HepG2 (cell line): ENCODE results near the gene CATSPERE. TPM values are rescaled to one million over a fixed set of nuclear protein-coding genes. Genes with fewer than 3 reads are reported as not detected.

Source experiments
- ATAC-seq: fragments of 200-7000 bp; cut with Tn5 transposase; 3 replicates; pipeline ENCODE4 v1.9.1; 2020; ENCODE audit warnings: mild to moderate bottlenecking, moderate library complexity
- BruUV-seq: library from RNA; stranded (reverse); fragments of 400-500 nt; replicated peaks from 2 replicates; lab custom pipeline; 2021; lab: Mats Ljungman, UMichigan
- CTCF ChIA-PET: fragments of 300-600 bp; formaldehyde crosslinking; extraction: SDS; loops from one replicate; lab custom pipeline; 2021; ENCODE audit warnings: low total read pairs, inconsistent platforms, low intra/inter-chr PET ratio; lab: Yijun Ruan, JAX
- POLR2A ChIA-PET: fragments of 350-600 bp; sonication (Branson Sonifier 250); formaldehyde crosslinking; loops from one replicate; lab custom pipeline; 2020; ENCODE audit warnings: antibody characterized with exemption, inconsistent platforms; lab: Yijun Ruan, JAX
- DNase-seq: peaks from one replicate; pipeline ENCODE4 v3.0.0-alpha.2; 2015; ENCODE audit warnings: low spot score
- FAIRE-seq: peaks from 3 replicates; lab custom pipeline; 2011; peaks lifted over from hg19 to GRCh38; lab: Jason Lieb, UNC
- H2AFZ ChIP-seq: one replicate; pipeline ENCODE4 v1.6.1; 2011; ENCODE audit warnings: low read length, inconsistent platforms
- H3K27ac ChIP-seq: fragments of 300-600 bp; 3 replicates; pipeline ENCODE4 v1.8.0; 2011; ENCODE audit warnings: mixed run types, mild to moderate bottlenecking, mixed read lengths, low read length, inconsistent platforms; ENCODE audit not compliant: insufficient read depth; ENCODE audit errors: extremely low read length
- H3K27me3 ChIP-seq, 2 experiments: fragments of 200-600 bp in 1 of 2; 2 replicates in 1 of 2; 3 replicates in 1 of 2; pipeline versions ENCODE4 v1.6.0 to v1.8.0; 2011; ENCODE audit warnings: low read length in 2 of 2, mild to moderate bottlenecking in 2 of 2, moderate library complexity in 2 of 2, inconsistent platforms in 1 of 2; ENCODE audit not compliant: insufficient read depth in 2 of 2, control insufficient read depth in 1 of 2
- H3K36me3 ChIP-seq, 2 experiments: fragments of 200-600 bp in 1 of 2; replicated peaks in 1 of 2; 2 replicates in 1 of 2; 3 replicates in 1 of 2; pipeline versions ENCODE4 v1.5.1 to v1.8.0; 2011; ENCODE audit warnings: low read length in 2 of 2, inconsistent platforms in 1 of 2; ENCODE audit not compliant: insufficient read depth in 2 of 2, control insufficient read depth in 1 of 2
- H3K4me1 ChIP-seq: 2 replicates; pipeline ENCODE4 v1.5.1; 2012; ENCODE audit warnings: low read length, inconsistent platforms; ENCODE audit not compliant: insufficient read depth
- H3K4me2 ChIP-seq: 2 replicates; pipeline ENCODE4 v1.6.0; 2011; ENCODE audit warnings: low read depth, low read length, inconsistent platforms
- H3K4me3 ChIP-seq, 3 experiments: fragments of 200-600 bp in 1 of 3; sonication (generic), shearing (Covaris generic) in 1 of 3; replicated peaks in 1 of 3; 2 replicates each; pipeline ENCODE4 v1.5.1; 2011 to 2016; ENCODE audit warnings: low read length in 3 of 3, inconsistent platforms in 2 of 3, low read depth in 2 of 3, mild to moderate bottlenecking in 2 of 3, control low read depth in 1 of 3, mixed read lengths in 1 of 3; ENCODE audit not compliant: insufficient read depth in 1 of 3
- H3K79me2 ChIP-seq: one replicate; pipeline ENCODE4 v1.6.1; 2011; ENCODE audit warnings: low read length, inconsistent platforms; ENCODE audit not compliant: insufficient read depth
- H3K9ac ChIP-seq: 2 replicates; pipeline ENCODE4 v1.6.0; 2011; ENCODE audit warnings: mild to moderate bottlenecking, low read depth, low read length, inconsistent platforms; ENCODE audit not compliant: insufficient read depth
- H3K9me3 ChIP-seq: 2 replicates; pipeline ENCODE4 v1.5.1; 2012; ENCODE audit warnings: mild to moderate bottlenecking, low read length
- H4K20me1 ChIP-seq: 2 replicates; pipeline ENCODE4 v1.6.0; 2011; ENCODE audit warnings: inconsistent platforms, mild to moderate bottlenecking, low read length, moderate library complexity; ENCODE audit not compliant: insufficient read depth
- CENPT ChIP-seq: sonication (generic); formaldehyde crosslinking; IDR thresholded peaks from 2 replicates; pipeline ENCODE4 v1.8.0; 2022; ENCODE audit warnings: low read depth, mild to moderate bottlenecking, moderate library complexity, missing genetic modification reagents
- HOXD1 ChIP-seq: sonication (generic); formaldehyde crosslinking; IDR thresholded peaks from 2 replicates; pipeline ENCODE4 v1.5.0; 2020; ENCODE audit warnings: missing genetic modification reagents
- KDM2A ChIP-seq: sonication (generic); formaldehyde crosslinking; IDR thresholded peaks from 2 replicates; pipeline ENCODE4 v1.4.0; 2020; ENCODE audit warnings: low read depth, missing genetic modification reagents, borderline replicate concordance
- MYNN ChIP-seq: sonication (generic); formaldehyde crosslinking; IDR thresholded peaks from 2 replicates; pipeline ENCODE4 v1.4.0; 2020; ENCODE audit warnings: mild to moderate bottlenecking, low read depth, missing genetic modification reagents
- PITX1 ChIP-seq: sonication (generic); formaldehyde crosslinking; IDR thresholded peaks from 2 replicates; pipeline ENCODE4 v1.5.1; 2020; ENCODE audit warnings: mild to moderate bottlenecking, missing genetic modification reagents
- RAD51 ChIP-seq: fragments of 450-650 bp; IDR thresholded peaks from 2 replicates; pipeline ENCODE4 v1.6.1; 2016; ENCODE audit warnings: borderline replicate concordance
- RBFOX2 ChIP-seq: fragments of 200-400 bp; formaldehyde crosslinking; IDR thresholded peaks from 2 replicates; pipeline ENCODE4 v1.6.1; 2017; ENCODE audit warnings: low read depth, mild to moderate bottlenecking, low read length
- REXO4 ChIP-seq: sonication (generic); formaldehyde crosslinking; IDR thresholded peaks from 2 replicates; pipeline ENCODE4 v1.8.0; 2022; ENCODE audit warnings: missing genetic modification reagents, mild to moderate bottlenecking, borderline replicate concordance
- YEATS4 ChIP-seq: sonication (generic); formaldehyde crosslinking; IDR thresholded peaks from 2 replicates; pipeline ENCODE4 v1.4.0; 2020; ENCODE audit warnings: missing genetic modification reagents, borderline replicate concordance
- ZNF205 ChIP-seq: IDR thresholded peaks from 2 replicates; pipeline ENCODE4 v1.6.1; 2018; ENCODE audit warnings: missing biosample characterization, missing genetic modification reagents
- ZNF567 ChIP-seq: sonication (generic); formaldehyde crosslinking; IDR thresholded peaks from 2 replicates; pipeline ENCODE4 v1.8.1; 2023; ENCODE audit warnings: mild to moderate bottlenecking, missing genetic modification reagents, borderline replicate concordance
- ZNF639 ChIP-seq: conservative IDR thresholded peaks from 2 replicates; pipeline ENCODE4 v1.6.1; 2018; ENCODE audit warnings: missing genetic modification reagents
- ZXDC ChIP-seq: sonication (generic); formaldehyde crosslinking; IDR thresholded peaks from 2 replicates; pipeline ENCODE4 v1.5.0; 2020; ENCODE audit warnings: mild to moderate bottlenecking, missing genetic modification reagents
- WGBS: methylation state at CpG from one replicate; pipeline ENCODE4 v1.1.6; 2017; ENCODE audit warnings: low lambda C conversion rate; 5-methylcytosine and 5-hydroxymethylcytosine counted together
- in situ Hi-C: cut with HindIII; loops from 2 replicates; pipeline ENCODE4 v1.10.0; 2017; ENCODE audit warnings: low pct_unique_long_range_greater_than_20kb; ENCODE audit not compliant: extremely low pct_ligation_motif_present
- intact Hi-C: fragments of 100-400 bp; cut with micrococcal nuclease; formaldehyde crosslinking; loops from one replicate; pipeline ENCODE4 v1.10.0; 2022; ENCODE audit not compliant: unreplicated experiment
- polyA plus RNA-seq, 8 experiments: library from polyadenylated mRNA; depleted of rRNA in 3 of 8; stranded (reverse) in 7 of 8; unstranded in 1 of 8; fragments of >200 nt; fragmentation: Illumina TruSeq in 4 of 8; extraction: Trizol in 4 of 8; gene quantifications; 2 replicates each; pipeline versions ENCODE4 v1.2.1 to v1.2.3, GENCODE V29; 2011 to 2016; ENCODE audit warnings: low read depth in 4 of 8, missing spikeins in 1 of 8, mixed read lengths in 1 of 8; ENCODE audit not compliant: insufficient read depth in 1 of 8
- total RNA-seq, 5 experiments: library from RNA; depleted of rRNA; stranded (reverse); fragments of >200 nt; fragmentation: Illumina TruSeq; extraction: Trizol; gene quantifications; 2 replicates each; pipeline ENCODE4 v1.2.3, GENCODE V29; 2016; ENCODE audit warnings: low read depth in 1 of 5
- TF ChIP-seq, protein P1 (sequence below): sonication (generic); formaldehyde crosslinking; IDR thresholded peaks from 2 replicates; pipeline ENCODE4 v1.4.0; 2020; ENCODE audit warnings: mild to moderate bottlenecking, missing genetic modification reagents, borderline replicate concordance
- TF ChIP-seq, protein P2 (sequence below): sonication (generic); formaldehyde crosslinking; IDR thresholded peaks from 2 replicates; pipeline ENCODE4 v1.8.1; 2023; ENCODE audit warnings: missing genetic modification reagents, mild to moderate bottlenecking, borderline replicate concordance
- TF ChIP-seq, protein P3 (sequence below): sonication (generic); formaldehyde crosslinking; IDR thresholded peaks from 2 replicates; pipeline ENCODE4 v1.8.0; 2022; ENCODE audit warnings: missing genetic modification reagents, mild to moderate bottlenecking, inconsistent platforms, borderline replicate concordance

CATSPERE gene
- total and polyA plus RNA-seq, 2 of the 13 experiments (the other 11 are each of a cell fraction or from before 2014, with no cell fraction given): 0.34 to 0.51 TPM

- TF ChIP-seq YEATS4 (CRISPR knock-in tag): no peak
These were observed 184.3 kb downstream of the CATSPERE start (continued) for GRCh38 chr1:244645414-244645813.

DNA sequence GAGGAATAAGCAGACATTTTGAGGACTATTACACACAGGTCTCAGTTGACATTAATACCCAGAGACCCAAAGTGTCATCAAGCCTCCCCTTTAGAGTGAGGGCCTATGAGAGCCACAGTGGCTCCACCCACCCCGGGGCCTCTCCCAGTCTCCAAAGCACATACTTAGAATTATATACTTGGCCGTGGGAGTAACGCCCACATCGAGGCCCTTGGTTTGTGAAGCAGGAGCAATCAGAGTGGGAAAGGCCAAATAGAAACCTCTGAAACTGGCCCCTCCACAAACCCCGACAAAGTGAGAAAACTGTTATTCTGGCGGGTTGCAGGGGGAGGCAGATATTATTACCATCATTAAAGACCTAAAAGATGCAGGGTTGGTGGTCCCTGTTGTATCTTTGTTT lies 184.8 kb downstream of the CATSPERE start:
- Histone ChIP-seq H3K4me1 (no peaks in the 10 kb centered on the region), H3K9ac (no peak overlapping the region), H3K79me2 (no peaks in the 10 kb centered on the region), H3K27me3 (peaks cover 0 to 9% of the 10 kb centered on the region in 2 experiments; a peak in 2 of 5 replicates), H3K4me2 (no peak overlapping the region), H3K9me3 (no peaks in the 10 kb centered on the region), H3K36me3 (no peaks in the 10 kb centered on the region), H4K20me1 (no peaks in the 10 kb centered on the region), H3K4me3 (no peak overlapping the region)
- DNase-seq (no peak), ATAC-seq (no peak)
- POLR2A ChIA-PET: no interaction called here
- no TSS peak for BruUV-seq
- CTCF ChIA-PET: no interaction called here
- 10% methylated on average over 6 of the region's 6 CpGs for WGBS
- TF ChIP-seq, protein P1, sequence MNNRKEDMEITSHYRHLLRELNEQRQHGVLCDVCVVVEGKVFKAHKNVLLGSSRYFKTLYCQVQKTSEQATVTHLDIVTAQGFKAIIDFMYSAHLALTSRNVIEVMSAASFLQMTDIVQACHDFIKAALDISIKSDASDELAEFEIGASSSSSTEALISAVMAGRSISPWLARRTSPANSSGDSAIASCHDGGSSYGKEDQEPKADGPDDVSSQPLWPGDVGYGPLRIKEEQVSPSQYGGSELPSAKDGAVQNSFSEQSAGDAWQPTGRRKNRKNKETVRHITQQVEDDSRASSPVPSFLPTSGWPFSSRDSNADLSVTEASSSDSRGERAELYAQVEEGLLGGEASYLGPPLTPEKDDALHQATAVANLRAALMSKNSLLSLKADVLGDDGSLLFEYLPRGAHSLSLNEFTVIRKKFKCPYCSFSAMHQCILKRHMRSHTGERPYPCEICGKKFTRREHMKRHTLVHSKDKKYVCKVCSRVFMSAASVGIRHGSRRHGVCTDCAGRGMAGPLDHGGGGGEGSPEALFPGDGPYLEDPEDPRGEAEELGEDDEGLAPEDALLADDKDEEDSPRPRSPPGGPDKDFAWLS: no peak
- TF ChIP-seq ZNF567 (CRISPR knock-in tag) (no peak), ZNF205 (CRISPR knock-in tag) (no peak), CENPT (no peak), MYNN (no peak), HOXD1 (no peak), RAD51 (no peak), PITX1 (CRISPR knock-in tag) (no peak), KDM2A (CRISPR knock-in tag) (no peak), RBFOX2 (no peak), ZNF639 (CRISPR knock-in tag) (no peak), ZXDC (CRISPR knock-in tag) (no peak), REXO4 (CRISPR knock-in tag) (no peak)
- TF ChIP-seq, protein P2, sequence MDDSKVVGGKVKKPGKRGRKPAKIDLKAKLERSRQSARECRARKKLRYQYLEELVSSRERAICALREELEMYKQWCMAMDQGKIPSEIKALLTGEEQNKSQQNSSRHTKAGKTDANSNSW (CRISPR knock-in tag): no peak
- TF ChIP-seq, protein P3, sequence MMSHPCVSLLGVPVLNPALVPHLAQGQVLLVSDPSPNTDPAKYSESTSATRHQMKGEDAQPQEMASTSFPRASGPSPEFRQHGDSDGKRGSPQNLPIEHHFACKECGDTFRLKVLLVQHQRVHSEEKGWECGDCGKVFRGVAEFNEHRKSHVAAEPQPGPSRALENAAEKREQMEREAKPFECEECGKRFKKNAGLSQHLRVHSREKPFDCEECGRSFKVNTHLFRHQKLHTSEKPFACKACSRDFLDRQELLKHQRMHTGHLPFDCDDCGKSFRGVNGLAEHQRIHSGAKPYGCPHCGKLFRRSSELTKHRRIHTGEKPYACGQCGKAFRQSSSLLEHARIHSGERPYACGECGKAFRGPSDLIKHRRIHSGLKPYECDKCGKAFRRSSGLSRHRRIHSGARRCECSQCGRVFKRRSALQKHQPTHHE (CRISPR knock-in tag): no peak
- TF ChIP-seq, all 625 proteins: peak for 0
- Histone ChIP-seq H3K27ac (no peak overlapping the region), H2AFZ (no peak overlapping the region)
- FAIRE-seq: no peak
- in situ Hi-C loops: no loop called here
- intact Hi-C loops: no loop called here
